Thyroid gland (tissue), 4 donors: ENCODE measurements around the gene SYT1.

Experiments used
- POLR2A ChIP-seq, 2 donors: fragments of 450-650 bp; IDR thresholded peaks; one replicate each; pipeline ENCODE4 v1.6.1; 2017; ENCODE audit warnings: antibody characterized with exemption in 2 of 2, mild to moderate bottlenecking in 2 of 2, moderate library complexity in 1 of 2
- TF ChIP-seq, protein P1 (sequence below), 6 experiments: fragments of 200-600 bp in 3 of 6; fragments of 450-650 bp in 3 of 6; sonication (generic) in 3 of 6; IDR thresholded peaks; one replicate each; pipeline ENCODE4 v1.5.1; 2016 to 2019; ENCODE audit warnings: antibody characterized with exemption in 6 of 6, mild to moderate bottlenecking in 2 of 6, inconsistent platforms in 1 of 6, moderate library complexity in 1 of 6

DNA sequence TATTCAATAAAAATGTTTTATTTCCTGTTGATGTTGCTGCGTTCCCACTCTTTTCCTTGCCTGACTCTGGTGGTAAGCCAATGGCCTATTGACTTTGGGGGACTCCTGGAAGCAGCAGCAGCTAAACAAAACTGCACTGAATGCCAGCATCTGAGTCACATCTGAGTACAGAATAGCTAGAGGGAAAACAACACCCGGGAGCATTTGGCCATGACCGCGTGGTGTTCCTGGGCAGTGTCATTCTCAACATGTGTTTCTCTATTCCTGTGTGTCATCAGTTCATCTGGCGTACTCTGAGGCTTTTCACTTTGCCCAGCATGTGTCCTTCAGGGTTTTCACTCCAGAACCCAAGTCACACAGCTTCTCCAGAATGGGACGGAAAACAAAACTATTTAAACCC lies 587.4 kb downstream of the SYT1 start:
- TF ChIP-seq, protein P1, sequence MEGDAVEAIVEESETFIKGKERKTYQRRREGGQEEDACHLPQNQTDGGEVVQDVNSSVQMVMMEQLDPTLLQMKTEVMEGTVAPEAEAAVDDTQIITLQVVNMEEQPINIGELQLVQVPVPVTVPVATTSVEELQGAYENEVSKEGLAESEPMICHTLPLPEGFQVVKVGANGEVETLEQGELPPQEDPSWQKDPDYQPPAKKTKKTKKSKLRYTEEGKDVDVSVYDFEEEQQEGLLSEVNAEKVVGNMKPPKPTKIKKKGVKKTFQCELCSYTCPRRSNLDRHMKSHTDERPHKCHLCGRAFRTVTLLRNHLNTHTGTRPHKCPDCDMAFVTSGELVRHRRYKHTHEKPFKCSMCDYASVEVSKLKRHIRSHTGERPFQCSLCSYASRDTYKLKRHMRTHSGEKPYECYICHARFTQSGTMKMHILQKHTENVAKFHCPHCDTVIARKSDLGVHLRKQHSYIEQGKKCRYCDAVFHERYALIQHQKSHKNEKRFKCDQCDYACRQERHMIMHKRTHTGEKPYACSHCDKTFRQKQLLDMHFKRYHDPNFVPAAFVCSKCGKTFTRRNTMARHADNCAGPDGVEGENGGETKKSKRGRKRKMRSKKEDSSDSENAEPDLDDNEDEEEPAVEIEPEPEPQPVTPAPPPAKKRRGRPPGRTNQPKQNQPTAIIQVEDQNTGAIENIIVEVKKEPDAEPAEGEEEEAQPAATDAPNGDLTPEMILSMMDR (IDR thresholded peaks at IDR 0.05) = no peak
- no peak for TF ChIP-seq POLR2A (IDR thresholded peaks at IDR 0.05)
